ENCODE results near the gene KAT7.

Gene KAT7

GRCh38 chr17:49764559-49765180 lies 23.8 kb upstream of the KAT7 start:
- DNase-seq (ENCODE audit: low spot score), result no peak
- CTCF ChIA-PET, result interaction anchor here (0.6 kb wide), 1 partner anchor 70 kb away, joined by 3 read pairs; no protein-coding TSS in a partner anchor
- no peak overlapping the region for H3K27ac ChIP-seq
- POLR2A ChIA-PET (ENCODE audit: low non-redundant PET), result interaction anchor here (0.6 to 1.0 kb wide), 4 partner anchors 17 to 232 kb away, joined by 3 to 4 read pairs (median 3); partner anchors contain the start of genes KAT7 and SLC35B1
- no peak for TF ChIP-seq CTCF (conservative IDR thresholded peaks at IDR 0.05; ENCODE audit: low read depth)

DNA sequence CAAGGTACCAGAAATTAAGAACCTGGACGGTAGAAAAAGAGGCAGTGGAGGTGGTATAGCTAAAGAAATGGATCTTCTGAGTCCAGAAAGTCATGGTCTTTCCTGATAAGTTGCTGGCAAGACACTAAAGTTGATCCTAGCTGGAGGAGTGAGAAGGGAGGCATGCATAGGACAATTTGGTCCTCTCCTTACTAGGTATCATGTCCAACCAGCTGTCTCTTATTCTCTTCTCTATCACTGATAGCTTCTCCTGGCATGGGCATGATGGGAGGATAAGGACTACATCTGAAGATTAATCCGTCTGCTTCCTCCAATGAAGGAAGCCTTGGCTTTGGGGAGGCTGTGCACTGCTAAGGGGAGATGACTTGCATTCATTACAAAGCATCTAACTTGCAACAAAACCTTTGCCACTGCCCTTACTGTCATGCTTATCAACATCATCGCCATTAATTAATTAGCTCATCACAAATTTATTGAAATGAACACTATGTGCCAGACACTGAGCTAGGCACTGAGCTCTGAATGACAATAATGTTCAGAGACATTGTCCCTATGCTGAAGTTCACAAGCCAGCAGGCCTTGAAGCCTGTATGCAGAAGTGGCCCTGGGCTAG lies 21.5 kb upstream of the KAT7 start:
- ChIA-PET POLR2A (ENCODE audit: low non-redundant PET) (no interaction called here), CTCF (interaction anchor here (0.6 to 1.2 kb wide), 3 partner anchors 11 to 256 kb away, joined by 3 to 4 read pairs (median 3); no protein-coding TSS in a partner anchor)
- H3K27ac ChIP-seq, result no peak overlapping the region
- TF ChIP-seq CTCF (conservative IDR thresholded peaks at IDR 0.05; ENCODE audit: low read depth), result no peak
- no peak for DNase-seq (ENCODE audit: low spot score)

- no peak for TF ChIP-seq CTCF (conservative IDR thresholded peaks at IDR 0.05; ENCODE audit: low read depth)
- H3K27ac ChIP-seq, result no peak overlapping the region
- POLR2A ChIA-PET (ENCODE audit: low non-redundant PET), result no interaction called here
- no peak for DNase-seq (ENCODE audit: low spot score)
- CTCF ChIA-PET, result interaction anchor here (1.4 kb wide), 1 partner anchor 206 kb away, joined by 4 read pairs; no protein-coding TSS in a partner anchor
These were observed 12.8 kb upstream of the KAT7 start for GRCh38 chr17:49775546-49776260.

DNA sequence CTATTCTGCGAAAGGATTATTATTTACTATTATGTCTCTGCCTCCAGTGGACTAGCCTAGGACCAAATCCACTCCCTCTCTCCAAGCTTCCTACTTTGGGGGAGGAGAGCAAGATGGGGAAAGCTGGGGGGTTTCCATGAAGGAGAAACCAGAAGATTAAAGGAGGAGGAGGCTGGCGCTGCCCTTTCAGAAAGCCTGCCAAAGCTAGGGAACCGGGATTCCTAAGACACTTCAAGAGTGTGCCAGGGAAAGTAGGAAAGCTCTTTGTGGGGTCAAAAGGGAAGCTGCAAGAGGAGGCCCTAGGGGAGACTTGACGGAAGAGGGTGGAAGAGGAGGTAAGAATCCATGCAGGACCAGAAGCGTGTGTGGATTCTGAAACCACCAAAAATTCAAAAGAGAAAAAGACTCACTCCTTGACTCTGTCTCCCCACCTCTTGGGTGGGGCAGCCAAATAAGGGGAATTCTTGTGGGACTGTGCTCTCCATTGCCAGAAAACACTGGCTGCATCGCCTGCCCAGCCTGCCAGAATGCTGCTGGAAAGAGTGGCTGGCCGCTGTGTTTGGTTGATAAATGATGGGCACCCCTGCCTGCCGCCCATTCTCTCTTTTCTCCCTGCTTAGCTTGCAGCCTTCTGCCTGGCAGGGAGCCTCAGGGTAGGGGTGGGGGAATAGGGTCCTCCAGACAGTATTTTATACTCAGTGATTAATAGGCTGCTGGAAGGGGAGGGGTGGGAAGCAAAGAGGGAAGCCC lies 11.8 kb upstream of the KAT7 start:
- no peak for TF ChIP-seq CTCF (conservative IDR thresholded peaks at IDR 0.05; ENCODE audit: low read depth)
- CTCF ChIA-PET, result interaction anchor here (0.7 to 1.4 kb wide), 3 partner anchors 14 to 211 kb away, joined by 3 to 4 read pairs (median 3); no protein-coding TSS in a partner anchor
- POLR2A ChIA-PET (ENCODE audit: low non-redundant PET), result interaction anchor here (0.6 kb wide), 1 partner anchor 201 kb away, joined by 3 read pairs; no protein-coding TSS in a partner anchor
- DNase-seq (ENCODE audit: low spot score), result no peak
- no peak overlapping the region for H3K27ac ChIP-seq

DNA sequence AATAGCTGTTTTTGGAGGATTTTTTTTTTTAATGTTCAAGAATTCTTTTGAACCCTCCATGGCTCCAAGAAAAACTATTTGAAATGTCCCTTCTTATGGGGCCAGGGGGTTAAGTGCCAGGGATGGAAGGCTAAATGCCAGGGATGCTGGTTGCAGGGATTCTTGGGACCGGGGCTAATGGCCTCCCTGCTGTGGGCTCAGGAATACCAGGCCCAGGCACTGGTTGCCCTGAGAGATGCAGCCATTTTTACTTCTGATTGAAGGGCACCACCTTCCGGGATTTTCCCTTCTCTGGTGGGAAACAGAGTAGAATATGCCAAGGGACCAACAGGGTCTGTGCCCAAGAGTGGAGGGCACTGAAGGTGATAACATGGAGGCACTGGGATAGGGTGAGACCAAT lies 10.9 kb upstream of the KAT7 start:
- TF ChIP-seq CTCF (conservative IDR thresholded peaks at IDR 0.05; ENCODE audit: low read depth), result no peak
- ChIA-PET POLR2A (ENCODE audit: low non-redundant PET) (no interaction called here), CTCF (interaction anchor here (0.6 to 0.7 kb wide), 2 partner anchors 11 to 25 kb away, joined by 3 to 4 read pairs; no protein-coding TSS in a partner anchor)
- DNase-seq (ENCODE audit: low spot score), result no peak
- no peak overlapping the region for H3K27ac ChIP-seq

All from RWPE1 (cell line).